WTC11 (cell line): ENCODE data around the gene PPP1R12B. TPM values are rescaled to one million over a fixed set of nuclear protein-coding genes. Genes with fewer than 3 reads are reported as not detected.
A peak's percentile ranks its signal among the peaks of the same experiment; 100 is the strongest.

ENCODE experiments used
- ATF1 ChIP-seq: sonication (generic); formaldehyde crosslinking; IDR thresholded peaks from 2 replicates; pipeline ENCODE4 v1.8.1; 2023; ENCODE audit warnings: mild to moderate bottlenecking, moderate library complexity, missing genetic modification reagents
- ATF2 ChIP-seq: sonication (generic); formaldehyde crosslinking; IDR thresholded peaks from 2 replicates; pipeline ENCODE4 v1.8.1; 2022; ENCODE audit warnings: low read depth, missing genetic modification reagents, borderline replicate concordance
- CTCF ChIP-seq: fragments of 200-600 bp; IDR thresholded peaks from 2 replicates; pipeline ENCODE4 v1.8.0; 2022; ENCODE audit warnings: antibody characterized with exemption
- E2F4 ChIP-seq: sonication (generic); formaldehyde crosslinking; IDR thresholded peaks from 2 replicates; pipeline ENCODE4 v1.8.1; 2022; ENCODE audit warnings: low read depth, mild to moderate bottlenecking, moderate library complexity, missing genetic modification reagents, borderline replicate concordance
- ELF4 ChIP-seq: sonication (generic); formaldehyde crosslinking; IDR thresholded peaks from 2 replicates; pipeline ENCODE4 v1.8.1; 2022; ENCODE audit warnings: low read depth, mild to moderate bottlenecking, moderate library complexity, missing genetic modification reagents
- EMX1 ChIP-seq: fragments of 250-450 bp; sonication (Bioruptor Pico); IDR thresholded peaks from 2 replicates; pipeline ENCODE4 v1.8.0; 2021; ENCODE audit warnings: mild to moderate bottlenecking
- FOXP4 ChIP-seq: sonication (generic); formaldehyde crosslinking; IDR thresholded peaks from 2 replicates; pipeline ENCODE4 v1.8.0; 2022; ENCODE audit warnings: mild to moderate bottlenecking, missing genetic modification reagents
- GABPB1 ChIP-seq: sonication (generic); formaldehyde crosslinking; IDR thresholded peaks from 2 replicates; pipeline ENCODE4 v1.8.1; 2023; ENCODE audit warnings: mild to moderate bottlenecking, missing genetic modification reagents
- IRF2 ChIP-seq: sonication (generic); formaldehyde crosslinking; IDR thresholded peaks from 2 replicates; pipeline ENCODE4 v1.8.0; 2022; ENCODE audit warnings: low read depth, missing genetic modification reagents, borderline replicate concordance
- MYBL2 ChIP-seq: sonication (generic); formaldehyde crosslinking; IDR thresholded peaks from 2 replicates; pipeline ENCODE4 v1.8.1; 2023; ENCODE audit warnings: mild to moderate bottlenecking, moderate library complexity, missing genetic modification reagents
- OVOL2 ChIP-seq: fragments of 250-450 bp; sonication (Bioruptor Pico); IDR thresholded peaks from 2 replicates; pipeline ENCODE4 v1.9.0; 2021; ENCODE audit warnings: mild to moderate bottlenecking, borderline replicate concordance
- PRRX2 ChIP-seq: fragments of 250-450 bp; sonication (Bioruptor Pico); IDR thresholded peaks from 2 replicates; pipeline ENCODE4 v1.8.0; 2021; ENCODE audit warnings: mild to moderate bottlenecking
- RORB ChIP-seq: fragments of 250-450 bp; sonication (Bioruptor Pico); IDR thresholded peaks from 2 replicates; pipeline ENCODE4 v1.9.0; 2021; ENCODE audit warnings: mild to moderate bottlenecking
- SMAD4 ChIP-seq: sonication (generic); formaldehyde crosslinking; IDR thresholded peaks from 2 replicates; pipeline ENCODE4 v1.8.0; 2022; ENCODE audit warnings: mild to moderate bottlenecking, missing genetic modification reagents
- SP1 ChIP-seq: sonication (generic); formaldehyde crosslinking; conservative IDR thresholded peaks from 2 replicates; pipeline ENCODE4 v1.8.1; 2022; ENCODE audit warnings: missing genetic modification reagents
- TEAD1 ChIP-seq: sonication (generic); formaldehyde crosslinking; IDR thresholded peaks from 2 replicates; pipeline ENCODE4 v1.8.0; 2022; ENCODE audit warnings: mild to moderate bottlenecking, missing genetic modification reagents
- TEAD4 ChIP-seq: sonication (generic); formaldehyde crosslinking; IDR thresholded peaks from 2 replicates; pipeline ENCODE4 v1.8.0; 2022; ENCODE audit warnings: mild to moderate bottlenecking, missing genetic modification reagents
- ZNF121 ChIP-seq: sonication (generic); formaldehyde crosslinking; IDR thresholded peaks from 2 replicates; pipeline ENCODE4 v1.8.0; 2023; ENCODE audit warnings: missing genetic modification reagents
- ZNF138 ChIP-seq: sonication (generic); formaldehyde crosslinking; conservative IDR thresholded peaks from 2 replicates; pipeline ENCODE4 v1.8.1; 2022; ENCODE audit warnings: mild to moderate bottlenecking, moderate library complexity, missing genetic modification reagents
- ZNF317 ChIP-seq: sonication (generic); formaldehyde crosslinking; IDR thresholded peaks from 2 replicates; pipeline ENCODE4 v1.8.1; 2023; ENCODE audit warnings: low read depth, mild to moderate bottlenecking, moderate library complexity, missing genetic modification reagents, borderline replicate concordance
- ZNF396 ChIP-seq: fragments of 250-450 bp; sonication (Bioruptor Pico); IDR thresholded peaks from 2 replicates; pipeline ENCODE4 v1.8.0; 2021; ENCODE audit warnings: mild to moderate bottlenecking, moderate library complexity, borderline replicate concordance
- ZNF416 ChIP-seq: fragments of 250-450 bp; sonication (Bioruptor Pico); IDR thresholded peaks from 2 replicates; pipeline ENCODE4 v1.9.0; 2021; ENCODE audit warnings: mild to moderate bottlenecking, inconsistent platforms
- ZNF423 ChIP-seq: fragments of 250-450 bp; sonication (Bioruptor Pico); IDR thresholded peaks from 2 replicates; pipeline ENCODE4 v2.1.2; 2022; ENCODE audit warnings: mild to moderate bottlenecking, moderate library complexity
- ZNF512 ChIP-seq: sonication (generic); formaldehyde crosslinking; IDR thresholded peaks from 2 replicates; pipeline ENCODE4 v1.8.1; 2022; ENCODE audit warnings: missing genetic modification reagents, borderline replicate concordance
- ZNF532 ChIP-seq: fragments of 250-450 bp; sonication (Bioruptor Pico); IDR thresholded peaks from 2 replicates; pipeline ENCODE4 v1.9.0; 2021; ENCODE audit warnings: mild to moderate bottlenecking, borderline replicate concordance
- ZSCAN18 ChIP-seq: fragments of 250-450 bp; sonication (Bioruptor Pico); IDR thresholded peaks from 2 replicates; pipeline ENCODE4 v2.1.2; 2022; ENCODE audit warnings: mild to moderate bottlenecking, moderate library complexity
- total RNA-seq: library from RNA; stranded (reverse); gene quantifications from 3 replicates; pipeline ENCODE4 v1.2.3, GENCODE V29; 2021

Gene PPP1R12B
- total RNA-seq, 1 experiment from 2014 or later: 19.2 TPM

- TF ChIP-seq ATF2 (CRISPR knock-in tag): no peak
- no peak for TF ChIP-seq TEAD4 (CRISPR knock-in tag)
- no peak for TF ChIP-seq IRF2 (CRISPR knock-in tag)
- TF ChIP-seq ZNF138: no peak
- no peak for TF ChIP-seq ATF1 (CRISPR knock-in tag)
- TF ChIP-seq ZNF423: no peak
- no peak for TF ChIP-seq E2F4 (CRISPR knock-in tag)
- peak; percentile 22; the same call in 1 of the 2 replicates for TF ChIP-seq GABPB1
- peak; percentile 78 for TF ChIP-seq SP1 (CRISPR knock-in tag)
- no peak for TF ChIP-seq ZNF416 (CRISPR knock-in tag)
- no peak for TF ChIP-seq ELF4 (CRISPR knock-in tag)
- TF ChIP-seq ZNF121 (CRISPR knock-in tag): no peak
- TF ChIP-seq ZNF396 (CRISPR knock-in tag): no peak
- no peak for TF ChIP-seq PRRX2 (CRISPR knock-in tag)
- 0 out of 2 replicates have a peak, but pooled peaks have one; percentile 30 for TF ChIP-seq FOXP4
- TF ChIP-seq EMX1 (CRISPR knock-in tag): no peak
- TF ChIP-seq SMAD4: no peak
- TF ChIP-seq ZNF532 (CRISPR knock-in tag): no peak
- TF ChIP-seq ZSCAN18 (CRISPR knock-in tag): no peak
- no peak for TF ChIP-seq MYBL2 (CRISPR knock-in tag)
- TF ChIP-seq CTCF: no peak
- TF ChIP-seq ZNF317: no peak
- TF ChIP-seq RORB (CRISPR knock-in tag): no peak
- TF ChIP-seq ZNF512 (CRISPR knock-in tag): no peak
- TF ChIP-seq TEAD1 (CRISPR knock-in tag): peak; percentile 18; the same call in 1 of the 2 replicates
- TF ChIP-seq OVOL2 (CRISPR knock-in tag): no peak
Measured at GRCh38 chr1:202348509-202349205, at the start of gene PPP1R12B (continued).
